ENCODE results near the gene RBM38. TPM values are rescaled to one million over a fixed set of nuclear protein-coding genes. Genes with fewer than 3 reads are reported as not detected.

RBM38 gene
- total RNA-seq, 1 donor from 2014 or later, result 63.1 TPM

GRCh38 chr20:57398901-57399535, 7.8 kb downstream of the RBM38 start:
- intact Hi-C loops (cut with DNase I), result loop anchor here (2.0 to 10.0 kb wide), 2 partner anchors 36 to 316 kb away; partner anchors contain the start of gene PMEPA1

GRCh38 chr20:57399587-57400155, 8.5 kb downstream of the RBM38 start:
- intact Hi-C loops (cut with DNase I), result loop anchor here (2.0 to 10.0 kb wide), 2 partner anchors 35 to 315 kb away; partner anchors contain the start of gene PMEPA1
- DNase-seq (ENCODE audit: low spot score), result no peak

More at GRCh38 chr20:57398901-57399535, 7.8 kb downstream of the RBM38 start:
- no peak for DNase-seq (ENCODE audit: low spot score)

GRCh38 chr20:57400231-57400701, 9.1 kb downstream of the RBM38 start:
- DNase-seq (ENCODE audit: low spot score), result no peak

GRCh38 chr20:57400821-57401564, 9.8 kb downstream of the RBM38 start:
- no peak for DNase-seq (ENCODE audit: low spot score)

More at GRCh38 chr20:57400231-57400701, 9.1 kb downstream of the RBM38 start:
- intact Hi-C loops (cut with DNase I), result no loop called here

GRCh38 chr20:57401565-57401918, 10.3 kb downstream of the RBM38 start:
- intact Hi-C loops (cut with DNase I), result no loop called here
- no peak for DNase-seq (ENCODE audit: low spot score)

More at GRCh38 chr20:57400821-57401564, 9.8 kb downstream of the RBM38 start:
- intact Hi-C loops (cut with DNase I), result no loop called here

- intact Hi-C loops (cut with DNase I), result no loop called here
- no peak for DNase-seq (ENCODE audit: low spot score)
Measured at GRCh38 chr20:57402206-57403125, 11.3 kb downstream of the RBM38 start.

- intact Hi-C loops (cut with DNase I), result no loop called here
- DNase-seq (ENCODE audit: low spot score), result no peak
Measured at GRCh38 chr20:57403216-57403615, 12.0 kb downstream of the RBM38 start.

- DNase-seq (ENCODE audit: low spot score), result no peak
- intact Hi-C loops (cut with DNase I), result no loop called here
Measured at GRCh38 chr20:57404006-57404405, 12.8 kb downstream of the RBM38 start.

GRCh38 chr20:57404419-57405072, 13.3 kb downstream of the RBM38 start:
- DNase-seq (ENCODE audit: low spot score), result no peak
- intact Hi-C loops (cut with DNase I), result no loop called here

GRCh38 chr20:57405236-57406016, 14.2 kb downstream of the RBM38 start:
- intact Hi-C loops (cut with DNase I), result no loop called here
- DNase-seq (ENCODE audit: low spot score), result no peak

- DNase-seq (ENCODE audit: low spot score), result no peak
- intact Hi-C loops (cut with DNase I), result no loop called here
Measured at GRCh38 chr20:57407541-57407956, 16.4 kb downstream of the RBM38 start.

- no peak for DNase-seq (ENCODE audit: low spot score)
- intact Hi-C loops (cut with DNase I), result no loop called here
Measured at GRCh38 chr20:57408131-57408530, 16.9 kb downstream of the RBM38 start.

GRCh38 chr20:57408536-57409233, 17.5 kb downstream of the RBM38 start:
- intact Hi-C loops (cut with DNase I), result no loop called here
- DNase-seq (ENCODE audit: low spot score), result no peak

- intact Hi-C loops (cut with DNase I), result no loop called here
- no peak for DNase-seq (ENCODE audit: low spot score)
Measured at GRCh38 chr20:57409316-57409671, 18.1 kb downstream of the RBM38 start.

GRCh38 chr20:57409672-57410397, 18.6 kb downstream of the RBM38 start:
- no peak for DNase-seq (ENCODE audit: low spot score)
- intact Hi-C loops (cut with DNase I), result no loop called here

- no peak for DNase-seq (ENCODE audit: low spot score)
- intact Hi-C loops (cut with DNase I), result no loop called here
Measured at GRCh38 chr20:57410398-57410920, 19.3 kb downstream of the RBM38 start.

- no peak for DNase-seq (ENCODE audit: low spot score)
- intact Hi-C loops (cut with DNase I), result no loop called here
Measured at GRCh38 chr20:57410924-57411323, 19.7 kb downstream of the RBM38 start.
